Stimulated activated CD4-positive, alpha-beta T cell treated with anti-CD3 and anti-CD28 coated beads, Interleukin-15, amount 100 ng/mL, for 24 hours (primary cell): ENCODE measurements around the gene AFMID.
"Not testable (repeated sequence)": the region's sequence is repeated elsewhere in the genome, so short reads cannot be mapped to it uniquely, and the experiment has no call there.

ENCODE experiments used
- DNase-seq: peaks from one replicate; pipeline ENCODE4 v3.0.0-alpha.2; 2020

Gene AFMID, protein sequence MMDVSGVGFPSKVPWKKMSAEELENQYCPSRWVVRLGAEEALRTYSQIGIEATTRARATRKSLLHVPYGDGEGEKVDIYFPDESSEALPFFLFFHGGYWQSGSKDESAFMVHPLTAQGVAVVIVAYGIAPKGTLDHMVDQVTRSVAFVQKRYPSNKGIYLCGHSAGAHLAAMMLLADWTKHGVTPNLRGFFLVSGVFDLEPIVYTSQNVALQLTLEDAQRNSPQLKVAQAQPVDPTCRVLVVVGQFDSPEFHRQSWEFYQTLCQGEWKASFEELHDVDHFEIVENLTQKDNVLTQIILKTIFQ

DNA sequence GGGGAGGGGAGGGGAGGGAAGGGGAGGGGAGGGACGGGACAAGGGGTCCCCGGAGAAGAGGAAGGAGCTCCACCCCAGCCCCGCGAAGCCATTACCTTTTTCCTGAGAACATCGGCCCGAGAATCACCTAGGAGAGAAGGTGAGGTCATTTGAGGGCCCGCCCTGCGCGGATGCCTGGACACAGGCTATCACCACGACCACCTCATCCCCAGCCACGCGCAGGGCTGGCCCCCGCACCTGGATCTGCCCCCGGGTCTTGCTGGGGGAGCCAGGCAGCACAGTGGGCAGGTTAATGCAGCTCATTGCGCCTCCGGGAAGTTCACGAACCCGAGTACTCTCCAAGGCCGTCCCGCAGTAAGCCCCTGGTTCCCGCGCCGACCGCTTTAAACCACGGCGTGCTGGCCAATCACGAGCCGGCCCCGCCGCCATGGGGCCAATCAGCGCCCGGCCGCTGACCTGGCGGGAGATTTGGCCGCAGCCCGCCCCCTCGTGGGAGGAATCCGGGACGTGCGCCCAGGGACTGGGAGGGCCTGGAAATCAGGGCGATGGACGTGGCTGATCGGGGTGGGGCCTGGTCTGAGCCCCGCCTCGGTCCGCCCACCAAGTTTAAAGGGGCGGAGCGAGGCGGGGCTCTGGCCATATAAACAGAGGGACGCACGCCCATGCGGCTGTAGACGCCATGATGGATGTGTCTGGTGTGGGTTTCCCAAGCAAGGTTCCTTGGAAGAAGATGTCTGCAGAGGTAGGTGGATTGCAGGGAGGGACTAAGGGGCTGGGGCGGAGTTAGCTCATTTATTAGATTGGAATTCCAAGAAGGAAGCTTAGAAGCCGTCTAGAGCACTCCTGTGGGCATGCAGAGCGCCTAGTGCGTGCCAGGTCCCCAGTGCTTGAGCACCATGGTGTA lies at the start of gene AFMID, which contains the start of gene TK1:
Gene AFMID, plus strand, starts transcription at position 671 of the 904 bp plus-strand sequence. Its CDS starts 9 bp downstream, at position 680.
Gene TK1, minus strand, starts transcription at position 361 of the 904 bp plus-strand sequence. Its CDS starts 58 bp downstream, at position 303.
- DNase-seq: peak; percentile 98

- peak; percentile 71 for DNase-seq
Measured at GRCh38 chr17:78137392-78138203, 49.6 kb upstream of the AFMID start.

DNA sequence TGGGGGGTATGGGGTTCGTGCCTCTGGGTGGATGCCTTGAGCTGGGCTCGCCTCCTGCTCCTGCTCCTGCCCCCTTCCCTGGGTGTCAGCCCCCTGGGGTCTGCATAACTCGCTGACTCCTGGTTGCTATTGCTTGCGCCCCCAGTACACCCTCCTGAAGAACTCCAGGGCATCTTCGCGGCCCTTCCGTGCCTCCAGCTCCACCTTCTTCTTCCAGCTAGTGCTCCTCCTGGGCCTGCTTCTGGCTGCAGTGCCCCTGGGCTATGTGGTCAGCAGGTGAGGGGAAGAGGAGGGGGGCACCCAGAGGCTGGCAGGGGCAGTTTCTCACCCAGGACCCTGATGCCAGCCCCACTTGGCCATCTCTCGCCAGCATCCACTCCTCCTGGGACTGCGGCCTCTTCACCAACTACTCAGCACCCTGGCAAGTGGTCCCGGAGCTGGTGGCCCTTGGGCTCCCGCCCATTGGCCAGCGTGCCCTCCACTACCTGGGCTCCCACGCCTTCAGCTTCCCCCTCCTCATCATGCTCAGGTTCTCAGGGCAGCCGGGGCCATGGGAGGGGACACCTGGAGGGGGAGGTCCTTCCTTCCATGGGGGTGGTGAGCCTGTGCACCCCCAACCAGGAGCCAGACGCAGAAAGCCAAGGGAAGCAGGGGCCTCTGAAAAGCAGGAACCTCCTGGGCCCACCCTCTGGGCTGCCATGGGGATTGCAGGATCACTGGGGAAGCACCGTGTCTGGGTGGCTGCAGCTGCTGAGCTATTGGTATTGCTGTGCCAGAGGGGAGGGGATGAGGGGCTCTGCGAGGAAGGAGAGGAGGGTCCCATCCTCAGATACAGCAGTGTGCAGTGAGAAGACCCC lies 48.7 kb upstream of the AFMID start:
- DNase-seq: peak; percentile 27

GRCh38 chr17:78139861-78140168 lies 47.3 kb upstream of the AFMID start:
- DNase-seq: not testable (repeated sequence)

DNA sequence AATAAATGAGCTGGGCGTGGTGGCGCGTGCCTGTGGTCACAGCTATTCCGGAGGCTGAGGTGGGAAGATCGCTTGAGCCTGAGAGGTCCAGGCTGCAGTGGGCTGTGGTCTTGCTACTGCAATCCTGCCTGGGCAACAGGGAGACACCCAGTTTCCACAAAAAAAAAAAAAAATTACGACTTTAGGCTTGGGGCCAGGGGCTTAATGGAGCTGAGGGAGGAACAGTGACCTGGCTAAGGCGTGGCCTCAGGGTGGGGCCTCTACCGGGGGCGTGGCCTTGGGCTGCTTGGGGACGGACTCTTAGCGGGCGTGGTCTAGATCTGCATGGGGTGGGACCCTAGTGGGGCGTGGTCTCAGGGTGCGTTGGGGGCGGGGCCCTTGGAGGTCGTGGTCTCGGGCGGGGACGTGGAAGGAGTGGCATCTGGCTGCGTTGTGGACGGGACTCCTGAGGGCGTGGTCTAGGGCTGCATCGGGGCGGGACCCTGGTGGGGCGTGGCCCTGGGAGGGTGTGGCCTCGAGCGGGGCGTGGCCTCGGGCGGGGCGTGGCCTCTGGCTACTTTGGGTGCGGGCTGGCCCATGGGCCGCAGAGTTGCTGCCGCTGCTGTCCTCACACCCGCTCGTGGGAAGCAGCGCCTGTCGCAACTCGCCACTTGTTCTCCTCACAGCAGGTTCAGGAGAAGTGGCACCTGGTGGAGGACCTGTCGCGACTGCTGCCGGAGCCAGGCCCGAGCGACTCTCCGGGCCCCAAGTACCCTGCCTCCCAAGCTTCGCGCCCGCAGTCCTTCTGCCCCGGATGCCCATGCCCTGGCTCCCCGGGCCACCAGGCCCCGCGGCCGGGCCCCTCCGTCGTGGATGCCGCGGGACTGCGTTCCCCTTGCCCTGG lies 46.8 kb upstream of the AFMID start:
- DNase-seq: peak; percentile 98

DNA sequence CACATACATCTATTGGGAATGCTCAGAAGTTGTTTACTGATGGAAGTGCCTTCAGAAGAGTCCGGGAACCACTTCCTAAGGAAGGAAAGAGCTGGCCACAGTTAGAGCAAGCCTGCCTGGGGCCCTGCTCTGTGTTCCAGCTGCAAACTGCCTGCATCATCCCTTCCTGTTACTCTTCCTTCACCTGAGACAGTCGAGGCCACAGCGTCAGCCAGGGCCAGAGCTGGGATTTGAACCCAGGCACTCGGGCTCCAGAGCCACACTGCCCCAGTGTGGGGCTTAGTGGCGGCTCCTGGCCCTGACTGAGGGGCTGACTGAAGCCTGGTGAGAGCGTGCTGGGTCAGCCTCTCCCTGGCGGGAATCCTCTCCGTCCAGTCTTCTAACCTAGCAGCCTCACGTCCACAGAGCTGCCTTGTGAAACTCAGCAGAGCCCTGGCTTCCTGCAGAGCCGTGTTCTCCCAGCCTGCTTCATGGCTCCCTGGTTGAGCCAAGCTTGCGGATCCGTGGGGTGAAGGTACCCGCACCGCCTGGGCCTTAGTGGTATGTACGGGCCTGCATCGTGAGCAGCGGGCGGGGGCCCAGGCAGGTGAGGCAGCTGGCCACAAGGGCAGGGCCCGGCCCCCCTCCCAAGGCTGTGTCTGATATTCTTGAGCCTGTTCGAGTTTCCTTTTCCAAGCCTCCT lies 45.6 kb upstream of the AFMID start:
- DNase-seq: no peak

DNA sequence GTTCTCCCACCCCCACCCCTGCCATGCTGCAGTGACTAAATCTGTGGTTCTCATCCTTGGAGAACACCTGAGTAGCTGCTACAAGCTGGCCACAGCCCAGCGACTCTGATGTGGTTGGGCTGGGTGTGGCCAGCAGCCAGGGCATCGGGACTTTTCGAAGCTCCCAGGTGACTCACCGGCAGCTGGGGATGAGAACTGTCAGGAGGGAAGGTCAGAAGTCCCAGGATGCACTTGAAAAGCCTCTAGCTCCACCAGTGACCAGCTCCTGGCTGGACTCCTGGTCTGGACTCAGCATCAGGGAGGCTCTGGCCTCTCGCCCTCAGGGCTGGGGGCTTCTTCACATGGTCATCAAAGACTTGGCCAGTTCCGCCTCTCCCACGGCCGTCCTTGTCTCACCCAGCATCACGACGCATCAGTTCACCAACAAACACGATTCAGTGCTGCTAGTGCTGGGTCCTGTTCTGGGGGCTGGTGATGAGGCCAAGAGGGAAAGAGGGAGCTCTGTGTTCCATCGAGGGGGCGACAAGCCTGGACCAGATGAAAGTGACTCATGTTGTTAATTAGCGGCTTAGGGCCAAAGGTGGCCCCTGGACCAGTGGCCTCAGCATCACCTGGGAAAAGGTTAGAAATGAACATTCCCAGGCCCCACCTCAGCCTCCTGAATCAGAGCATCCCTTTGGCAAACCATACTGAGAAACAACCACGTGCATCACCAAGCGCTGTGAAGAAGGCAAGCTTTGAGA lies 44.9 kb upstream of the AFMID start:
- peak; percentile 31 for DNase-seq

- DNase-seq: no peak
Measured at GRCh38 chr17:78143214-78144146, 43.7 kb upstream of the AFMID start.

DNA sequence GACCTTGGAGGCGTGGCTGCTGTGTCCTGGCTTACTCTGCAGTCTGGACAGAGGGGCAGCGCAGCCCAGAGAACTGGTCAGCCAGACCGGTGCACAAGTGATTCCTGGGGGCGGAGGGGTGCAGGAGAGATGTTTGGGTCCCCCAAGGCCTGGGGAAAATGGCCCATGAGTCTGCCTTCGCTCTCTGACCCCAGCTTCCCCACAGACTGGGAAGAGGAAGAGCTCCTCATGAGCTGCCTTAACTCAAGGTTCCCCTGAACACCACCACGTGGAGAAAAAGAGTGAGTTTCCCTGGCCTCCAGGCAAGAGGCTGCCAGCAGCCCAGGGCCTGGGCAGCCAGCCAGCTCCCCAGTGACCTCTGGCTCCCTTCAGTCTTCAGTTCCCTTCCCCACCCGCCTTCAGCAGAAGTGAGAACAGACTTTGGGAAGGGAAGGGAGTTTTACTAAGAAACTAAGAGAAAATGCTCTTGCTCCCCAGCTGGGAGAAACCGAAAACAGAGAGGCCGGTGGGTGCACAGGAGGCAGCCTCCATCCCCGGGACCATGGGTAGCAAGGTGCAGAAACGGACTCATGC lies 42.9 kb upstream of the AFMID start:
- DNase-seq: no peak

DNA sequence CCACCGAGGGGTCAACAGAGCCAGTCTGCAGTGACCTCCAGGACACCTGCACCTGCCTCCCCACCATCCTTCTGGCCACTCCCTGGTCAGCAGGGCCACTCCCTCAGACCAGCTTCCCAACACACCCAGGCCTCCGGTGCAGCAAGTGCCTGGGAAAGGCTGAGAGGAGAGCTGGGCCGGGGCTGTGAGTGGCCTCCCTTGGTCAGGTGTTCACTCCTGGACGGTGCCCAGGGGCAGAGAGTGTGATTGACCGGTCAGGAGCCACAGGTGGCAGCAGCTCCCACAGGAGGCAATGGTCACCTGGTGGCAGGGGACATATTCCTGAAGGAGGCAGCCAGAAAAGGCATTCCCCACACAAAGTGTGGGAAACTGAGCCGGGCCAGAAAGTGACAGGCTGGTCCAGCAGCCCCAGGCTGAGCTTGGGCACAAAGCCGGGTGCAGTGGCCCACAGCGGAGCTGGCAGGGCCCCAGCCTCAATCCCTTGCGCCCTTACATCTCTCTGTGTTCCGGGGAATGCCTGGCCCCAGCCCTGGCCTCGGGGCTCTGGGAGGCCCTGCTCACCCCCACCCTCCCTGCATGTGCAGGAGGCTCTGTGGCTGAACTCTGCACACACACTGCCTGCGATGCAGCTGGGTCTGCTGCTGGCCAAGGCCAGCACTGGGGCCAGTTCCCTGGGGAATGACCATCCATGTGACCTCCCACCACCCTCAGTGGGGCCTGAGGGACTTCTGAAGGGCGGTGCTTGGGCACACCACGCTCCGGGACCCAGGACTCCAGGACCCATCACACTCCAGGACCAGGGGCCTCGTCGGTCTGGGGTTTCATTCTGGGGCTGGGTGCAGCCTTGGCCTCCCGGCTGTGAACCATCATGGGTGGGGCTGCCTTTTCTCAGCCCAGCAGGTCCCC lies 42.2 kb upstream of the AFMID start:
- DNase-seq: no peak

GRCh38 chr17:78146471-78146869 lies 40.7 kb upstream of the AFMID start:
- no peak for DNase-seq

DNA sequence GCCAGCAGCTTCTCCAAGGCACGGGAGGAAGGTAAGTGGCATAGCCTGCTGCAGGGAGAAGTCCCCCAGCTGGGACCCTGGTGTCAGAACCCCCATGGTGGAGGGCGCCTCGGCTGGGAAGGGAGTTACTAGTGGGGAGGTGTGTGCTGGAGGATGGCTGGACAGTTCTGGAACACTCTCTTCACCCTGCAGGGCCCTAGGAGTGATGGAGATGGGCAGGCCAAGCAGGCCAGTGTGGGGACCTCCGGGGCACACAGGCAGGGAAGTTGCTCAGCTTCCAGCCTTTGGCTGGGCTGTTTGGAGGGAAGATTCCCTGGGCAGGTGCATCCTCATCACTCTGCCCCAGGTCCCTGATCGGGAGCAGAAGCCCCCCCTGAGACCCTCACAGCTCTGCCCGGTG lies 40.3 kb upstream of the AFMID start:
- DNase-seq: no peak

DNA sequence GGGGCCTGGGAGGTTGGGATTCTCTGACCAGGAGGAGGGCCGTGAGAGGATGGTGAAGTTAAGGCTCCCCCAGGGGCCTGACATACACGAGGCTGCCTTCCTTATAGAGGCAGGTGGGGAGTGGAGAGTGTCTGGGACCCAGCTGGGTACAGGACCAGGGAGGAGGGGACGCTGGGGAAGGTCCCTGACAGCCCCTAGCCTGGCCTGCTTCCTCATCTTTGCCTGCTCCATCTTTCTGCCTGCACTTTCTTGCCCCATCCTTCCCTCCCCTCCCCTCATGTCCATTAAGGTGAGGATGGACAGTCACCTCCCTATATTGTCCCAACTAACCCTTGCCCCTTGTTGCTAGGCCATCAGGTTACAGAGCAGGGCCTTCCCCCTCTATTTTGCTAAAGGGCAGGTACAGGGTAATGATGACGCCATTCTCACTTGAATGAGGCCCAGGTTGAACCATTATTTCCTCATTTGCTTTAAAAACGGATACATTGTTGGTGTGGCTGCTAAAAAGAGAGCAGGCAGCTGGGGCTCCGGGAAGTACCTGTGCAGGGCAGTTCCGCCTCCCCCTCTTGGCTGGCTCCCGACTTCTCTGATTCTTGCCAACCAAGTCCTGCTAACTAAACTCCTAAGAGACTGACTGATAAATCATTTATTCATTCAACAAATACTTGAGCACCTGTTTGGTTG lies 39.7 kb upstream of the AFMID start:
- no peak for DNase-seq

DNA sequence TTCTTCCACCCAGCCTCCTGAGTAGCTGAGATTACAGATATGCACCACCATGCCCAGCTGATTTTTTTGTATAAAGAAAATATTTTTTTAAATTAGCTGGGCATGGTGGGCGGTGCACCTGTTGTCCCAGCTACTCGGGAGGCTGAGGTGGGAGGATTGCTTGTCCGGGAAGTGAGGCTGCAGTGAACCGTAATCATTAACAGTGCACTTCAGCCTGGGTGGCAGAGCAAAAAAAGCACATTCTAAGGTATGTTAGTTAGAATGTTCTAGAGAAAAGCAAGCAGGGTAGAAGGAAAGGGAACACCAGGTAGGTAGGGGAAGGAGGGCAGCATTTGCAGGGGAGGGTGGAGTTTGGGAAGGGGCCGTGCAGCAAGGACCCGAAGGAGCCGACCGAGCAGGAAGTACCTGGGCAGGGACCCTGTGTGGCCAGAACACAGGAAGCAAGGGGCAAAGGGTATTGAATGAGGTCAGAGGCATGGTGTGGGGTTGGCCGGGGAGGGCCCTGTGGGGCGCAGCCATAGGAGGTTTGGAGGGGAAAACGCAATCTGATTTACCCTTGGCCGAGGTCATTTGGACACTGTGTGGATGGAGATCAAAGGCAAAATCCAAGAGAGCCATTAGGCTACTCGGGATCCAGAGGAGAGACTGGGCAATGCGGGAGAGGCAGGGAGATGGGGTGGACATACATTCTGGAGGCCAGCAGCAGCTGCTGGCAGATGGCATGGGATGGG lies 38.7 kb upstream of the AFMID start:
- no peak for DNase-seq

- DNase-seq: no peak
Measured at GRCh38 chr17:78151514-78152008, 35.6 kb upstream of the AFMID start.
